HG03095 (cell line): ENCODE results near the gene AGAP3.
A peak's percentile ranks its signal among the peaks of the same experiment; 100 is the strongest.

ENCODE experiments used
- ATAC-seq: cut with Tn5 transposase; IDR thresholded peaks from one replicate; pipeline ENCODE4 v1.9.1; 2021; ENCODE audit warnings: moderate library complexity; ENCODE audit not compliant: unreplicated experiment

The AGAP3 gene

DNA sequence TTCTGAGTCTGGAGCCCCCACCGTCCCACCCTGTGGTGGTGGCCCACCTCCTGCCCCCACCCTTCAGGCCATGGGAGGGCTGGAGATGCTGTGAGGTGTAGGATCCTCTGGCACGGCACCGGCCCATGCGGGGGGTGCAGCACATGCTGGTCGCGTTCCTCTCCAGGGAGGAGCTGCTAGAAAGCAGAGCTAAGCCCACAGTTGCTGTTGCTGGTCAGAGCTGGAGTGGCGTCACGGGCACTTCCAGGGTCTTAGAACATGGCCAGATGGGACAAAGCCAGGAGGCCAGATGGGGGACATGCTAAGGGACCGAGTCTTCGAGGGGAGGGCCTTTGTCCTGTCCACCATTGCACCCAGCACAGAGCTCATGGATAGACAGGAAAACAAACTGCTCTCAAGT lies 21.6 kb downstream of the AGAP3 start:
- no peak for ATAC-seq

DNA sequence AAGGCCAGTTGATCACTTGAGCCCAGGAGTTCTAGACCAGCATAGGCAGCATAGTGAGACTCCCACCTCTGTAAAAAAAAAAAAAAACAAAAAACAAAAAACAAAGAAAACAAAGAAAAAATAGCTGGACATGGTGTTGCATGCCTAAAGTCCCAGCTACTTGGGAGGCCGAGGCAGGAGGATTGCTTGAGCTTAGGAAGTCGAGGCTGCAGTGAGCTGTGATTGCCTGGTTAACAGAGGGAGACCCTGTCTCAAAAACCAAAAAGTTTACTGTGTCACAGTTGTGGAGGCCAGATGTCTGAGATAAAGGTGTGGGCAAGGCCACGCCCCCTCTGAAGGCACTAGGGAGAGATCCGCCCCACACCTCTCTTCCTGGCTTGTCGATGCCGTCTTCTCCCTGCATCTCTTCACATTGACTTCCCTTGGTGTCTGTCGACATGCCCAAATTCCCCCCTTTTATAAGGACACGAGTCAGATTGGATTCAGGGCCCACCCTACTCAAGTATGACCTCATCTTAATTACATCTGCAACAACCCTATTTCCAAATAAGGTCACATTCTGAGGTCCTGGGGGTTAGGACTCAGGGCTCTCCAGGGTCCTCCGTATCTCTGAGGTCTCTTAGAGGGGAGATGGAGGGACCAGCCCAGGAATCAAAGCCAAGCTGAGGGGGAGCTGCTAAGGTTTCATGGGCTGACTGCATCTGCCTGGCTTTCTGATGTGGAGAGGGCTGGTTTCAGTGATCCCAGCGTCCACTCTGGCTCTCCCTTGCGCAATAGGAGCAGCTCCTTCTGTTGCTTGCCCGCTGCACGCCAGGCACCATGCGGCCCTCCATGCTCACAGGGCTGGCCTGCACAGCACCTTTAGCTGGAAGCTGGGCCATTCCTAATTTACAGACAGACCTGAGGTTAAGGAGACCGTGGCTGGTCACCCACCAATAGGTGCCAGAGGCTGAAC lies 23.1 kb downstream of the AGAP3 start:
- no peak for ATAC-seq

- no peak for ATAC-seq
Measured at GRCh38 chr7:151110236-151110940, 24.1 kb downstream of the AGAP3 start.

GRCh38 chr7:151110941-151111645 lies 24.8 kb downstream of the AGAP3 start:
- ATAC-seq = peak; percentile 83

GRCh38 chr7:151113344-151114150 lies 27.3 kb downstream of the AGAP3 start:
- ATAC-seq = no peak

DNA sequence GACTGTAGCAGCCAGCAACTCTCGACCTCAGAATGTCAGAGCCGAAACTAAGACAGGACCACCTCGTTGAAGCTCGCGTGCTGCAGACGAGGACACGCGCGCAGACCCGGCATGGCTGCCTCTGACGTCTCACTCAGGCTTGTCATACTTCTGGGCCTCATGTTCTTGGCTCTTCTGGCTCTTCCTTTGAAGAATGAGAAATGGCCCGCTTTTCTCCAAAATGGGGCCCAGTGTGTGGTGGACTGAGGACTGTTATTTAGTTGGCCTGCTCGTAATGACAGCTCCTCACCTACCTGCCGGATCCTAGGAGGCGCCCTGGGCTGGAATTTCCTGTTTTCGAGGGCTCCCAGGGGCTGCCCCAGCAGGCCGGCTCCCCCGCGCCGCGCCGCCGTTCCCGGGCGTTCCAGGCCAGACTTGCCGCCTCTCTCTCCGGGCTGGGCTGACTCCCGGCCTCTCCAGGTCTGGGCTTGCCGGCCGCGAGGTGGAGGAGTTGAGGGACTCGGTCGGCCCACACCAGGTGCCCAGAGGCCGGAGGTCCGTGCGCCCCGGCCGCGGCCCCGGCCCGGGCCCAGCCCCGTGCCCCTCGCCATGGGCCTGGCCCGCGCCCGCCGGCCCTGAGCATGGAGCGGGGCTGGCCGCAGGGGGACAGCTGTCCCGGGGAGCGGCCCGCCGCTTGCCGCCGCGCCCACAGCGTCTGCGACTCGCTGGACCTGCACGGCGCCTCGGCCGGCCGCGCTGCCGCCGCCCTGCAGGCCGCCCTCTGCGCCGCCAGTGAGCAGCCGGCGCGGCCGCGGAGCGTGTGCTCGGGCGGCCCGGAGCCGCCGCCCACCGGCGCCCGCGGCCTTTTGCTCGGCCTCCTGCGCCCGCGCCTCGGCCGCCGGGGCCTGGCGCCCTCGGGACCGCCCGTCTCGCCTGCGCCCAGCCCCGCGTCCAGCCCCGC lies 28.1 kb downstream of the AGAP3 start:
- no peak for ATAC-seq

GRCh38 chr7:151115121-151115835 lies 29.0 kb downstream of the AGAP3 start:
- ATAC-seq = no peak

- ATAC-seq = no peak
Measured at GRCh38 chr7:151115836-151116418, 29.7 kb downstream of the AGAP3 start.

DNA sequence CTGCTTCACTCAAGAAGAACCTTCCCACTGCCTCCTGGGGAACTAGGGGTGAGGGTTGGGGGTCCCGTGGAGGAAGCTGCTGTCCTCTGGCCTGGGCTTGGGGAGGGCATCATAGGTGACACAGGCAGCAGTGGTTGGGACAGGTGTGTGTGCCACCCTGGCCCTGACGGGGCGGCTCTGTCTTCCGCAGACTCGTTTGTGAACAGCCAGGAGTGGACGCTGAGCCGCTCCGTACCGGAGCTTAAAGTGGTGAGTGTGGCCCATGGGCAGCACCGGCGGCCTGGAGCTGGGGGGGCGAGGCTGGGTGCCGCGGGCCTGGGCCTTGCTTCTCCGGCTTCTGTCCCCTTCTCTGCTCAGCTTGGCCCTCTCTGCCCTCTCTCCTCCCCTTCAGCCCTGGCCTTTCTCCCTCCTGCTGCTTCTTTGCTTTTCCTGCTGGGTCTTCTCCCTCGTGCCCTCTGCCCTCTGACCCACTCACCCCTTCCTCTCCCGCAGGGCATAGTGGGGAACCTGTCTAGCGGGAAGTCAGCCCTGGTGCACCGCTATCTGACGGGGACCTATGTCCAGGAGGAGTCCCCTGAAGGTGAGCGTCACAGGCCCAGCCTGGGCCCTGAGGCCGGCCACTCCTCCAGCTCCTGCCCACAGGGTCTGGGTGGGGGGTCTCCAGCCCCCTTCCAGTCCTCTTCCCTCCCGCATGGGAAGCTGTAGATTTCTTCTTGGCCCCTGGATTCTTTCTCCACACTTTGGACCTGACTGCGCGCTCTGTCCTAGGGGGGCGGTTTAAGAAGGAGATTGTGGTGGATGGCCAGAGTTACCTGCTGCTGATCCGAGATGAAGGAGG lies 30.5 kb downstream of the AGAP3 start:
- ATAC-seq = no peak

DNA sequence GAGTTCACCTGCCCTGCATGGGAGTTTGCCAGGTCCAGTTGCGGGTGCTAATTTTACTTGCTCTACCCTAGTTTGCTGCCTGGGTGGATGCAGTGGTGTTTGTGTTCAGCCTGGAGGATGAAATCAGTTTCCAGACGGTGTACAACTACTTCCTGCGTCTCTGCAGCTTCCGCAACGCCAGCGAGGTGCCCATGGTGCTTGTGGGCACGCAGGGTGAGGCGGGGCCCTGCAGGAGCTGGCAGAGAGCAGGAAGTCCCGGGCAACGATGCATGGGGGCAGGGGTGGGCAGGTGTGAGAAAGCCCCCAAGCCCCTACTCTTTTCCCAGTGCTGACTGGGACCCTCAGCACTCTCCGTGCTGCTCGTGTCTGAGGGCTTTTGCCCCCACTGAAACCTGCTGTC lies 31.3 kb downstream of the AGAP3 start:
- ATAC-seq = no peak

- ATAC-seq = no peak
Measured at GRCh38 chr7:151118108-151119054, 32.1 kb downstream of the AGAP3 start.

DNA sequence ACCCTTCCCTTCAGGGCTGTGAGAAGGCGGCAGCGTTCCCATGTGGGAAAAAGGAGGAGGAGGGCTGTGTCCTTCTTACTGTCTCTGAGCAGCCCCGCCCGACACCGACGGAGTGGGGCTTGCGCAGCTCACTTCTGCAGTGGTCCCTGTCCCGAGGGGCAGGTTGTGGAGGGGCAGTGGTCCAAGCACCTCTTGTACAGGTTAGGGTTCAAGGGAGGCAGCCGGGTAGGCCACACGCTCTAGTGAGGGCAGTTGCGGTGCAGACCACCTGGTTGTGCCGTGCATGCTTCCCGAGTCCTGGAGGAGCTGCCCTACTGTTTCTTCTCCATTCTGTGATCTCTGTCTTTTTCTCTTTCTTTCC lies 32.8 kb downstream of the AGAP3 start:
- ATAC-seq = no peak

DNA sequence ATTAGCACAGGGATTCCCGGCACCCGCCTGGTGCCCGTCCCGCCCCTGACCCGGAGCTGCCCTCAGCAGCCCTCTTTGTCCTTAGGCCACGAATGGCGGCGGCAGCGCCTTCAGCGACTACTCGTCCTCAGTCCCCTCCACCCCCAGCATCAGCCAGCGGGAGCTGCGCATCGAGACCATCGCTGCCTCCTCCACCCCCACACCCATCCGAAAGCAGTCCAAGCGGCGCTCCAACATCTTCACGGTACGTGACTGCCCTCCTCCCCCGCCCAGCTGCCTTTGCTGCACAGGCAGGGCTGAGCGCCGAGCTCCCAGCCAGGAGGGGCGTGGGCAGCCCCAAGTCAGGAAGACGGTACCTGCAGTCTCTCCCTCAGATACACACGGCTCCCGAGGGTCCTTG lies 33.6 kb downstream of the AGAP3 start:
- ATAC-seq = no peak

DNA sequence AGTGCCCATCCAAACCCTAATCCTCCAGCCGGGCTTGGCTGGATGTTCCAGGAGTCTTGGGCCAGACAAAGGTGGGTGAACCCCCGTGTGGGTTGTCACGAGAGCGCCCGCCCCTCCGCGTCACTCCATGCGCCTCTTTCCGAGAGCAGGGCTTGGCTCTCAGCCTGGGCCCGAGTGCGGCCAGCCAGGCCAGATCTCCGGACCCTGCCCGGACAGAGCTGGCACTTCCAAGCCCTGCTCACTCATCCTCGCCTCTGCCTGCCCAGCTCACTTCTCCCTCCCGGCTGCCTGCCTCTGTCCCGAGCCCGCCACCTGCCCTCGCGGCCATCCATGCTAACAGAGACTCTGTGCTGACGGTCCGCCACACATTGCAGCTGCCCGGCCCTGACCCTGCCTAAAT lies 34.6 kb downstream of the AGAP3 start:
- ATAC-seq = no peak

DNA sequence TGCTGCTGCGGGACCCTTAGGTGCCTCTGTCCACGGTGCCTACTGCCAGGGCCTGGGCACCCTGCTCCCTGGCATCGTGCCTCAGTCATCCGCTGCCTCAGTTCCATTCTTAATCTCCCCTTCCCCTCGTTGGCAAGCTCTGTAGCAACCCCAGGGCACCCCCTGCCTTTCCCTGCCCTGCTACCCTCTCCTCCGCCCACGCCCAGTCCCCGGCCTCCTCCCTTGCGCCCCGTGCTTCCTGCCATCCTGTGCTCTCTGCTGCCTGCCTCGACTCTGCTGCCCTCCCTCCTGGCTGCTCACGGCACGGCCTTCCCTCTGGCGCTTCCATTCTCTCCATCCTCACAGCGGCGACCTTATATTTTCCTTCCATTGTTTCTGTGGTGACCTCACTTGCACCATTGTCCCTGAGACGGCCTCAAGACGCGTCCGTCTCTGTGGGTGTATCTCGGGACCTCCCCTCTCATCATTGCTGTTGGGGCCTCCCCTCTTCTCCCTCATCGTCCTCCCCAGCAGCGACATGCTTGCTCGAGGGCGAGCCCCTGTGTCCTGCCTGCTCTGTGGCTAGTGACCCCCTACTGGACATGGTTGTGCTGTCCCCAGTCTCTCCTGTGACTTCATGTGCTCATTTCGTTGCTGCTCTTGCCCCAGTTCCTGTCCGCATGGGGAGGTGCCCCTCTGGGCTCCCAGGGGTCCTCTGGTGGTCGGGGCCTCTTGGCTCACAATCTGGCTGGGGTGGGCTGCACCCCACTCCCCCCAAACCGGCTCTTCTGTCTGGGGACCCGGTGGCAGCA lies 35.3 kb downstream of the AGAP3 start:
- no peak for ATAC-seq

- ATAC-seq = no peak
Measured at GRCh38 chr7:151122276-151122675, 36.0 kb downstream of the AGAP3 start.
